GM18909 (cell line): ENCODE data around the gene C1QL1.

Experiments
- ATAC-seq: cut with Tn5 transposase; IDR thresholded peaks from one replicate; pipeline ENCODE4 v1.9.1; 2021; ENCODE audit warnings: mild to moderate bottlenecking; ENCODE audit not compliant: unreplicated experiment, poor library complexity

C1QL1 gene

DNA sequence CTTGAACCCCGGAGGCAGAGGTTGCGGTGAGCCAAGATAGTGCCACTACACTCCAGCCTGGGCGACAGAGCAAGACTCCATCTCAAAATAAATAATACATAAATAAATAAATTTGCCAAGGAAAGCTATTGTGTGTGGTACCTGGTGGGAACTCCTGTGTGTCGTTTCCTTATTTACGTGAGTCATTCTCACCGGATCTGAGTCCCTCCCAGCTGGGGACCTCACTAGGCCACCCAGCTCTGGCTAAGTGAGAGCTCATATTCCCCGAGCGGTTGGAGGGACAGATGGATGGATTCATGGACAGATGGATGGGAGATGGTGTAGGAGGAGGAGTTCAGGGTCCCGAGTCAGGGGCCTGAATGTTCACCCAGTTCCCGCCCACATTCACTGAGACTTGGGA, 22.9 kb upstream of the C1QL1 start:
- no peak for ATAC-seq

DNA sequence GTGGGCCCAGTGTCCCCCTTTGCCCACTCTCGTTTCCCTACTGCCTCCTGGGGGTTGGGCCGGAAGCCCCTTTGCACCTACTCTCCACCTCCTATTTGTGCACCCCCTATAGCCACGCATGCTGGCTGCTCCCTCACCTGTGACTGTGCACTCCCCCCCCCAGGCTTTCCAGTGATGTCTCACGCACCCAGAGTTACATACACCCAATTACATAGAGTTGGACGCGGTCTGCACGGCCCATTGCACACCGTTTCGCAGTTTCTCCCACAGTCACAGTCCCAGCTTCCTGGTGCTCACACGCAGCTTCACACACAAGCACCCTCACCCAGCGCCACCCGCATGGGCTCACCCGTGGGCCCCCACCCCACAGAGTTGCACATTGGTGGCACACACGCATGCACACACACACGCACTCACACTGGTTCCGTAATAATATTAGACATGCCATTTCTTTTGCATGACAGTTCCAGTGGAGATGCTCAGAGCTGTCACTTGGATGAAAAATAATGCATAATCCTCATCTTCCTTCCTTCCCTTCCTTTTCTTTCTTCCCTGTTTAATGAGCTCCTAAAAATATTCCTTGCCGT, 21.5 kb upstream of the C1QL1 start:
- ATAC-seq = no peak

DNA sequence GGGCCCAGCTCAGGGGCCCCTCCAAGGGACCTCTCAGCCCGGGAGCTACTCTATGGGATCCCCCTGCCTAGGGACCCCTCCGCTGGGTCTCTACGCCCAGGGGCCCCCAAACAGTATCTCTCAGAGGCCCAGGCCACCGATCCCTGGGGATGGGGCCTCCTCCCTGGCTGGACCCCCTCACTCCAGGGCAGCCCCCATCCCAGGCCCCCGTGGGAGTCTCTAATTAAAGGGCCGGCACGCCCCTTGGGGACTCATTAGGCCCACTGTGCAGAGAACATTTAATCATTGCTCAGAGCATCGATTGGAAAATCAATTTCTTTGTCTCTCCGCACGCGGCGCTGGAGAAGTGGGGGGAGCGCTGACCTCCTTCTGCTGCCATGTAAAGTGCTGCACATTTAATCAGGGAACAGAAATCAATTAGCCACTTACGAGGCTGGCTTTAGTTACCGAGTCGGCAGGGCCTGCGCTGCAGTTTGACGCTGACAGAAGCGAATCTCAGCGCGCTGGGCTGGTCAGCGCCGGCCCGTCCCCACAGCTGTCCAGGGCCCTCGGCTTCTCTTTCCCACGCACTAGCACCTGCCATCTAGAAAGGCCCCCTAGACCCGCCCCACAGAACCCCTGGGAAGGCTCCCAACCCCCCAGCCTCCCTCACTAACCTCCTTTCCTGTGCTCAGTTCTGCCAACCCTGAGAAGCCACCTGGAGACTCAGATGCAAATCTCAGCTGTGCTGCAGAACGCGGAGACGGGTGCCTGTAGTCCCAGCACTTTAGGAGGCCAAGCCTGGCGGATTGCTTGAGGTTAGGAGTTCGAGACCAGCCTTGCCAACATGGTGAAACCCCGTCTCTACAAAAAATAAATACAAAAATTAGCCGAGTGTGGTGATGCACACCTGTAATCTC, 20.2 kb upstream of the C1QL1 start:
- no peak for ATAC-seq

- ATAC-seq = no peak
These were observed 15.5 kb upstream of the C1QL1 start for GRCh38 chr17:44983563-44983962.

GRCh38 chr17:44982113-44982702, 14.1 kb upstream of the C1QL1 start:
- ATAC-seq = no peak

GRCh38 chr17:44981221-44981968, 13.3 kb upstream of the C1QL1 start:
- ATAC-seq = no peak

DNA sequence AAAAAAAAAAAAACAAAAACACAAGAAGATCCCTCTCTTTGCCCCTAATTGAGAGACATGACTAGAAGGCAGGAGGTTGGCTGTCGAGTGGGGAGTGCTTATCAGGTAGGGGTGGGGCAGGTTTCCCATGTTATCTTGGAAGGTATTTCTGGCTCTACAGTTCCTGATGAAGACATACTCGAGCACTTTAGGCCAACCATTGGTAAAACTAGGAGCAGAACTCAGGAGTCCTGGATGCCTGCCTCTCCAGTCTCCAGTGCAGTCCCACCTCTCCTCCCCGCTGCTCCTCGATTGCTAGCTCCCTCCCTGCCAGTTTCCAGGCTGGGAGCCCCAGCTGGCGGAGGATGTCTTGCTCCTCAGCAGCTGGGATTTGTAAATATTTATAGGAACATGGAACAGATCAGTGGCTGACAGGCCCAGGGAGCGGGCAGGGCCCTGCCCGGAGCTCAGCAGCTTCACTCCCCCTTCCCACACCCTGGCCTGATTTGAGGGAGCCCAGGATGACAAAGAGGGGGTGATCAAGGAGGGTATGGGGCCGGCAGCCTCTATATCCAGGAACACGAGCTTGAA, 11.4 kb upstream of the C1QL1 start:
- ATAC-seq = no peak

DNA sequence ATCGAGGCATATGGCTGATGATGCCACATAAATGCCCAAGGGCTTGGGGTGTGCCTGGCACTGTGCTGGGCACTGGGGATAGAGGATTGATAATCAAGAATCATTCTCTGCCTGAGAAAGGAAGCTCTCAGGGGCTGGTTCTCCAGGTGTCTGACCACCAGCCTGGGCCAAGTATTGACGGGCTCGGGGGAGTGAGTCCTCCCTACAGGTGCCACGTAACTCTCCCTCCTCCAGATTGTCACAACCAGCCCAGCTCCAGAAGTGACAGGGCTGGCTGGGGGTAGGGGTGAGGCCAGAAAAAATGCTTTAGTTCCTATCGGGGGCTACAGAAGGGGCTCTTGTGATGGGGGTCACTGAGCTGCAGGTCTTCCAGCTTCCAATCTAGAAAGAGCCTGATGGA, 10.7 kb upstream of the C1QL1 start:
- no peak for ATAC-seq

- ATAC-seq = no peak
These were observed 9.9 kb upstream of the C1QL1 start for GRCh38 chr17:44977814-44978550.

- ATAC-seq = no peak
These were observed 9.0 kb upstream of the C1QL1 start for GRCh38 chr17:44977065-44977464.

GRCh38 chr17:44976206-44976605, 8.1 kb upstream of the C1QL1 start:
- no peak for ATAC-seq

DNA sequence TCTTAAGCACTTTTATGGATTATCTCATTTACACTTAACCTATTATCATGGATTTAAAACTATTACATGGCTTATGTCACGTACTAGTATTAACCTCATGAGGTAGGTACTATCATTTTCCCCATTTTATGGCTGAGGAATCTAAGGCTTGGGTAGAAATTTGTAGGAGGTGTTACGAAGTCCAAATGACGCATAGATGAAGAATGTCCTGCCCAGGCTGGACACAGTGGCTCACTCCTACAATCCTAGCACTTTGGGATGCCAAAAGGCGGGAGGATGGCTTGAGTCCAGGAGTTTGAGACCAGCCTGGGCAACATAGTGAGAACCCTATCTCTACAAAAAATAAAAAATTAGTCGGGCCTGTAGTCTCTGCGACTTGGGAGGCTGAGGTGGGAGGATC, 4.8 kb upstream of the C1QL1 start:
- no peak for ATAC-seq

GRCh38 chr17:44971776-44972483, 3.8 kb upstream of the C1QL1 start:
- ATAC-seq = no peak

DNA sequence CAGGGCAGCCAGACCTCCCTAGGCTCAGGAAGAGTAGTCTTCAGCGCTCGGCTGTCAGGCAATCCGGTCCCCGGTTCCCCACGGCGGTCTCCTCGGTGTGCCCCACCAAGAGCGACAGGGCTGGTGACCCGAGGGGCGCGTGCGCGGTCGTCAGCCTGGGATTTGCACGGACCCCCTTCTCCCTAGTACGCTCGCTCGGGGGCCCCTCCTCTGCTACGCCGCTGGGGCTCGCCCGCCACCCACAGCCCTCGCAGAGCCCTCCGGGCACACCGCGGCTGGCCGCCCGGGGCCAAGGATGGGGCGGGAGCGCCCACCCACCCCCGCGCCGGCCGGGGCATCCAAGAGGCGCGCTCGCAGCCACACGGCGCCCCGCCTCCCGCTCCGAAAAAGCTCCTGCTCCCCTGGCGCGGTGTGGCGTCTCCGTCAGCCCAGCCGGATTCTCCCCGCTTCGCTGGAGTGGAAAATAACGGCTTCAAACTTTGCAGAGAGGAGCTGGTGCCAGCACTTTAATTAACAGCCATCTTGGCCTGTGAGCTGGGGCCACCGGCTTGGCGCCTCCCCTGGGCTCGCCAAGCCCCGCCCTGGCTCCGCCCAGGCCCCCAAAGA, 2.1 kb upstream of the C1QL1 start:
- ATAC-seq = no peak

DNA sequence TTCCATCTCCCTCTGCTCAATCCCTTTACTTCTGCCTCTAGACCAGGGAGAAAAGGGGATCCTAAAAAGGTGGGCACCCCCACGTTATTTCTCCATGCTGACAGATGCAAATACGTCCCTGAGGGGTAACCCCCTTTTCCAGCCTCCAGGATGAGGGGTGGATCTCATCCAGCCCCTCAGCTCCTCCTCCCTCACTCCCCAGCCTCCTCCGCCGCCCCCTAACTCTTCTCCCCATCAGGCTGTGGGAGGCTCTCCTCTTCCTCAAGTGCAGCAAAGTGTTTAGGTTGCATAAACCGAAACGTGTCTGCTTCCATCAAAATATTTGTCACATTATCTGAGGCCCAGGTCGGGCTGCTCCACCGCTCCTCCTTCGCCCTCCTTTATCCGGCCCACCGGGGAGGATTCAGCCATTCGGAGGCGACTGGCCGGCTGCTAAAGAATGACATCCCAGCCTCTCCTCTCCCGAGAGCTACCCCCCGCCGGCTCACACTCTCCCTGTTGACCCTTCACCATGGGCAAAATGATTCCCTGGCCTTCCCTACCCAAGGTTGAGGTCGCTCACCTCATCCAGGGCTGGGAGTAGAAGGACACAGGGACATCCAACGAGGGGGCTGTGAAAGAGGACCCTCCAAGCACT, 1.2 kb upstream of the C1QL1 start:
- ATAC-seq = no peak

GRCh38 chr17:44967907-44968224, 237 bp downstream of the C1QL1 start:
- ATAC-seq = peak; percentile 18

GRCh38 chr17:44967026-44967906, 837 bp downstream of the C1QL1 start:
- ATAC-seq = no peak
